ENCODE results near the gene CEP112. TPM values are rescaled to one million over a fixed set of nuclear protein-coding genes. Genes with fewer than 3 reads are reported as not detected.

CEP112 gene
- total and polyA plus RNA-seq, 2 of the 13 experiments (the other 11 are each of a cell fraction or from before 2014, with no cell fraction given), result 1.2 to 3.4 TPM

DNA sequence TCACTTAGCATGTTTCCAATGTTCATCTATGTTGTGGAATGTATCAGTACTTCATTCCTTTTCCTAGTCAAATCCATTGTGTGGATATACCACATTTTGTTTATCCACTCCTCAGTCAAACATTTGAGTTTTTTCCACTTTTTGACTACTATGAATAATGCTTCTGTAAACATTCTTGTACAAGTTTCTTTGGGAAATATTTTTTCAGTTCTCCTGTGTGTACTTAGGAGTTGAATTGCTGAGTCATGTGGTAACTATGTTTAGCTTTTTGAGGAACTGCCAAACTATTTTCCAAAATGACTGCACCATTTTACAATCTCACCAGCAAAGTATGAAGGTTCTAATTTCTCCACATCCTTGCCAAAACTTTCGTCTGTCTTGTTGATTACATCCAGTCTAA is 406.8 kb downstream of the CEP112 start (continued):
- TF ChIP-seq, protein P1, sequence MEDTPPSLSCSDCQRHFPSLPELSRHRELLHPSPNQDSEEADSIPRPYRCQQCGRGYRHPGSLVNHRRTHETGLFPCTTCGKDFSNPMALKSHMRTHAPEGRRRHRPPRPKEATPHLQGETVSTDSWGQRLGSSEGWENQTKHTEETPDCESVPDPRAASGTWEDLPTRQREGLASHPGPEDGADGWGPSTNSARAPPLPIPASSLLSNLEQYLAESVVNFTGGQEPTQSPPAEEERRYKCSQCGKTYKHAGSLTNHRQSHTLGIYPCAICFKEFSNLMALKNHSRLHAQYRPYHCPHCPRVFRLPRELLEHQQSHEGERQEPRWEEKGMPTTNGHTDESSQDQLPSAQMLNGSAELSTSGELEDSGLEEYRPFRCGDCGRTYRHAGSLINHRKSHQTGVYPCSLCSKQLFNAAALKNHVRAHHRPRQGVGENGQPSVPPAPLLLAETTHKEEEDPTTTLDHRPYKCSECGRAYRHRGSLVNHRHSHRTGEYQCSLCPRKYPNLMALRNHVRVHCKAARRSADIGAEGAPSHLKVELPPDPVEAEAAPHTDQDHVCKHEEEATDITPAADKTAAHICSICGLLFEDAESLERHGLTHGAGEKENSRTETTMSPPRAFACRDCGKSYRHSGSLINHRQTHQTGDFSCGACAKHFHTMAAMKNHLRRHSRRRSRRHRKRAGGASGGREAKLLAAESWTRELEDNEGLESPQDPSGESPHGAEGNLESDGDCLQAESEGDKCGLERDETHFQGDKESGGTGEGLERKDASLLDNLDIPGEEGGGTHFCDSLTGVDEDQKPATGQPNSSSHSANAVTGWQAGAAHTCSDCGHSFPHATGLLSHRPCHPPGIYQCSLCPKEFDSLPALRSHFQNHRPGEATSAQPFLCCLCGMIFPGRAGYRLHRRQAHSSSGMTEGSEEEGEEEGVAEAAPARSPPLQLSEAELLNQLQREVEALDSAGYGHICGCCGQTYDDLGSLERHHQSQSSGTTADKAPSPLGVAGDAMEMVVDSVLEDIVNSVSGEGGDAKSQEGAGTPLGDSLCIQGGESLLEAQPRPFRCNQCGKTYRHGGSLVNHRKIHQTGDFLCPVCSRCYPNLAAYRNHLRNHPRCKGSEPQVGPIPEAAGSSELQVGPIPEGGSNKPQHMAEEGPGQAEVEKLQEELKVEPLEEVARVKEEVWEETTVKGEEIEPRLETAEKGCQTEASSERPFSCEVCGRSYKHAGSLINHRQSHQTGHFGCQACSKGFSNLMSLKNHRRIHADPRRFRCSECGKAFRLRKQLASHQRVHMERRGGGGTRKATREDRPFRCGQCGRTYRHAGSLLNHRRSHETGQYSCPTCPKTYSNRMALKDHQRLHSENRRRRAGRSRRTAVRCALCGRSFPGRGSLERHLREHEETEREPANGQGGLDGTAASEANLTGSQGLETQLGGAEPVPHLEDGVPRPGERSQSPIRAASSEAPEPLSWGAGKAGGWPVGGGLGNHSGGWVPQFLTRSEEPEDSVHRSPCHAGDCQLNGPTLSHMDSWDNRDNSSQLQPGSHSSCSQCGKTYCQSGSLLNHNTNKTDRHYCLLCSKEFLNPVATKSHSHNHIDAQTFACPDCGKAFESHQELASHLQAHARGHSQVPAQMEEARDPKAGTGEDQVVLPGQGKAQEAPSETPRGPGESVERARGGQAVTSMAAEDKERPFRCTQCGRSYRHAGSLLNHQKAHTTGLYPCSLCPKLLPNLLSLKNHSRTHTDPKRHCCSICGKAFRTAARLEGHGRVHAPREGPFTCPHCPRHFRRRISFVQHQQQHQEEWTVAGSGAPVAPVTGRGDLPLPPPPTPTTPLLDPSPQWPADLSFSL (CRISPR knock-in tag; IDR thresholded peaks at IDR 0.05), result no peak
- TF ChIP-seq, protein P2, sequence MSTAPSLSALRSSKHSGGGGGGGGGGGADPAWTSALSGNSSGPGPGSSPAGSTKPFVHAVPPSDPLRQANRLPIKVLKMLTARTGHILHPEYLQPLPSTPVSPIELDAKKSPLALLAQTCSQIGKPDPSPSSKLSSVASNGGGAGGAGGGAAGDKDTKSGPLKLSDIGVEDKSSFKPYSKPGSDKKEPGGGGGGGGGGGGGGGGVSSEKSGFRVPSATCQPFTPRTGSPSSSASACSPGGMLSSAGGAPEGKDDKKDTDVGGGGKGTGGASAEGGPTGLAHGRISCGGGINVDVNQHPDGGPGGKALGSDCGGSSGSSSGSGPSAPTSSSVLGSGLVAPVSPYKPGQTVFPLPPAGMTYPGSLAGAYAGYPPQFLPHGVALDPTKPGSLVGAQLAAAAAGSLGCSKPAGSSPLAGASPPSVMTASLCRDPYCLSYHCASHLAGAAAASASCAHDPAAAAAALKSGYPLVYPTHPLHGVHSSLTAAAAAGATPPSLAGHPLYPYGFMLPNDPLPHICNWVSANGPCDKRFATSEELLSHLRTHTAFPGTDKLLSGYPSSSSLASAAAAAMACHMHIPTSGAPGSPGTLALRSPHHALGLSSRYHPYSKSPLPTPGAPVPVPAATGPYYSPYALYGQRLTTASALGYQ (CRISPR knock-in tag; IDR thresholded peaks at IDR 0.05), result peak; percentile 77; the same call in 1 of the 2 replicates
- TF ChIP-seq, protein P3, sequence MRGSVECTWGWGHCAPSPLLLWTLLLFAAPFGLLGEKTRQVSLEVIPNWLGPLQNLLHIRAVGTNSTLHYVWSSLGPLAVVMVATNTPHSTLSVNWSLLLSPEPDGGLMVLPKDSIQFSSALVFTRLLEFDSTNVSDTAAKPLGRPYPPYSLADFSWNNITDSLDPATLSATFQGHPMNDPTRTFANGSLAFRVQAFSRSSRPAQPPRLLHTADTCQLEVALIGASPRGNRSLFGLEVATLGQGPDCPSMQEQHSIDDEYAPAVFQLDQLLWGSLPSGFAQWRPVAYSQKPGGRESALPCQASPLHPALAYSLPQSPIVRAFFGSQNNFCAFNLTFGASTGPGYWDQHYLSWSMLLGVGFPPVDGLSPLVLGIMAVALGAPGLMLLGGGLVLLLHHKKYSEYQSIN (CRISPR knock-in tag; IDR thresholded peaks at IDR 0.05; ENCODE audit: borderline replicate concordance), result no peak
- TF ChIP-seq SOX13 (IDR thresholded peaks at IDR 0.05), result no peak
- peak in 1 of 2 experiments; percentile 91; a peak in 1 of 4 replicates for TF ChIP-seq SOX13 (CRISPR knock-in tag; conservative IDR thresholded peaks at IDR 0.05 in 1 of 2, IDR thresholded peaks at IDR 0.05 in 1 of 2)
- TF ChIP-seq, protein P4, sequence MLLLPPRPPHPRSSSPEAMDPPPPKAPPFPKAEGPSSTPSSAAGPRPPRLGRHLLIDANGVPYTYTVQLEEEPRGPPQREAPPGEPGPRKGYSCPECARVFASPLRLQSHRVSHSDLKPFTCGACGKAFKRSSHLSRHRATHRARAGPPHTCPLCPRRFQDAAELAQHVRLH (CRISPR knock-in tag; IDR thresholded peaks at IDR 0.05; ENCODE audit: borderline replicate concordance, low read depth), result no peak
- TF ChIP-seq ZNF670 (CRISPR knock-in tag; IDR thresholded peaks at IDR 0.05; ENCODE audit: borderline replicate concordance), result peak; percentile 54; the same call in 1 of the 2 replicates
- no peak for TF ChIP-seq ZNF652 (CRISPR knock-in tag; IDR thresholded peaks at IDR 0.05; ENCODE audit: borderline replicate concordance, low read depth)
- TF ChIP-seq XBP1 (CRISPR knock-in tag; IDR thresholded peaks at IDR 0.05), result no peak
- TF ChIP-seq, protein P5, sequence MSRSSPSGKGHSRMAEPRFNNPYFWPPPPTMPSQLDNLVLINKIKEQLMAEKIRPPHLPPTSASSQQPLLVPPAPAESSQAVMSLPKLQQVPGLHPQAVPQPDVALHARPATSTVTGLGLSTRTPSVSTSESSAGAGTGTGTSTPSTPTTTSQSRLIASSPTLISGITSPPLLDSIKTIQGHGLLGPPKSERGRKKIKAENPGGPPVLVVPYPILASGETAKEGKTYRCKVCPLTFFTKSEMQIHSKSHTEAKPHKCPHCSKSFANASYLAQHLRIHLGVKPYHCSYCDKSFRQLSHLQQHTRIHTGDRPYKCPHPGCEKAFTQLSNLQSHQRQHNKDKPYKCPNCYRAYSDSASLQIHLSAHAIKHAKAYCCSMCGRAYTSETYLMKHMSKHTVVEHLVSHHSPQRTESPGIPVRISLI (CRISPR knock-in tag; IDR thresholded peaks at IDR 0.05; ENCODE audit: borderline replicate concordance), result peak; percentile 86
- TF ChIP-seq, protein P6, sequence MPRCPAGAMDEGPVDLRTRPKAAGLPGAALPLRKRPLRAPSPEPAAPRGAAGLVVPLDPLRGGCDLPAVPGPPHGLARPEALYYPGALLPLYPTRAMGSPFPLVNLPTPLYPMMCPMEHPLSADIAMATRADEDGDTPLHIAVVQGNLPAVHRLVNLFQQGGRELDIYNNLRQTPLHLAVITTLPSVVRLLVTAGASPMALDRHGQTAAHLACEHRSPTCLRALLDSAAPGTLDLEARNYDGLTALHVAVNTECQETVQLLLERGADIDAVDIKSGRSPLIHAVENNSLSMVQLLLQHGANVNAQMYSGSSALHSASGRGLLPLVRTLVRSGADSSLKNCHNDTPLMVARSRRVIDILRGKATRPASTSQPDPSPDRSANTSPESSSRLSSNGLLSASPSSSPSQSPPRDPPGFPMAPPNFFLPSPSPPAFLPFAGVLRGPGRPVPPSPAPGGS (CRISPR knock-in tag; IDR thresholded peaks at IDR 0.05), result no peak
- TF ChIP-seq ZKSCAN5 (CRISPR knock-in tag; IDR thresholded peaks at IDR 0.05), result 0 out of 2 replicates have a peak, but pooled peaks have one; percentile 34
- no peak for TF ChIP-seq ZNF598 (CRISPR knock-in tag; IDR thresholded peaks at IDR 0.05; ENCODE audit: borderline replicate concordance)
- TF ChIP-seq, protein P7, sequence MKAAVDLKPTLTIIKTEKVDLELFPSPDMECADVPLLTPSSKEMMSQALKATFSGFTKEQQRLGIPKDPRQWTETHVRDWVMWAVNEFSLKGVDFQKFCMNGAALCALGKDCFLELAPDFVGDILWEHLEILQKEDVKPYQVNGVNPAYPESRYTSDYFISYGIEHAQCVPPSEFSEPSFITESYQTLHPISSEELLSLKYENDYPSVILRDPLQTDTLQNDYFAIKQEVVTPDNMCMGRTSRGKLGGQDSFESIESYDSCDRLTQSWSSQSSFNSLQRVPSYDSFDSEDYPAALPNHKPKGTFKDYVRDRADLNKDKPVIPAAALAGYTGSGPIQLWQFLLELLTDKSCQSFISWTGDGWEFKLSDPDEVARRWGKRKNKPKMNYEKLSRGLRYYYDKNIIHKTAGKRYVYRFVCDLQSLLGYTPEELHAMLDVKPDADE (CRISPR knock-in tag; IDR thresholded peaks at IDR 0.05), result no peak

Measured in HepG2 (cell line).